BJ (cell line): Measurements from ENCODE around the gene SCPEP1. TPM values are rescaled to one million over a fixed set of nuclear protein-coding genes. Genes with fewer than 3 reads are reported as not detected.
A peak's percentile ranks its signal among the peaks of the same experiment; 100 is the strongest.
"Not testable (repeated sequence)": the region's sequence is repeated elsewhere in the genome, so short reads cannot be mapped to it uniquely, and the experiment has no call there.

Source experiments
- CTCF ChIA-PET: fragments of 350-600 bp; formaldehyde crosslinking; extraction: SDS; loops from one replicate; lab custom pipeline; 2021; ENCODE audit warnings: antibody characterized with exemption, inconsistent platforms; lab: Yijun Ruan, JAX
- POLR2A ChIA-PET: fragments of 300-600 bp; sonication (Branson Sonifier 250); formaldehyde crosslinking; extraction: SDS; loops from one replicate; lab custom pipeline; 2021; ENCODE audit warnings: antibody characterized with exemption; lab: Charles Lee
- DNase-seq: peaks from one replicate; pipeline ENCODE4 v3.0.0-alpha.2; 2011; ENCODE audit warnings: low read depth
- H3K27me3 ChIP-seq: 2 replicates; pipeline ENCODE4 v1.6.0; 2011; ENCODE audit warnings: low read length; ENCODE audit not compliant: control insufficient read depth, insufficient read depth
- H3K36me3 ChIP-seq: 2 replicates; pipeline ENCODE4 v1.5.1; 2011; ENCODE audit warnings: low read length; ENCODE audit not compliant: control insufficient read depth, insufficient read depth
- H3K4me3 ChIP-seq: 2 replicates; pipeline ENCODE4 v1.5.1; 2011; ENCODE audit warnings: low read depth, mild to moderate bottlenecking, control low read depth, low read length
- polyA plus RNA-seq: library from polyadenylated mRNA; depleted of rRNA; stranded (reverse); fragments of >200 nt; gene quantifications from 2 replicates; pipeline ENCODE4 v1.2.3, GENCODE V29; 2011
- TF ChIP-seq, protein P1 (sequence below): IDR thresholded peaks from 2 replicates; pipeline ENCODE4 v1.5.1; 2011; ENCODE audit warnings: low read depth, mild to moderate bottlenecking, control low read depth, inconsistent platforms, low read length, moderate library complexity; ENCODE audit not compliant: insufficient read depth

The SCPEP1 gene
- polyA plus RNA-seq, 1 experiment: 31.1 TPM

DNA sequence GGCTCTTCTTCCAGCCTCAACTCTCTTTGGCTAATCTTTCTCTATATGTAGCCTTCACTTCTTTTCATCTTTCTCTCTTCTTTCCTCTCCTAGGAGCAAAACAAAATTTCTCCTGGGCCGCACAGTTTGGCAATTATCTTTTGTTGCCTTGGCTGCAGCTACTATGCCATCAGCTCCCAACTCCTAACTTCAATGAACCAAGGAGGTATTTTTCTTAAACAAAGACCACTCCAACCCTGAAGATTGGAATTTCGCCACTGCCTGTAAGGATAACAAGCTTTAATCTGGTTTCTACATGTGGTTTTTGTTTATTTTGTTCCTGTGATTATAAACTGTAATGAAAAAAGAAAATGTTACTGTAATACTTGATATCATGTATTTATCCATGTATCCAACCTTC, 2.3 kb upstream of the SCPEP1 start:
- Histone ChIP-seq H3K27me3 (no peaks in the 10 kb centered on the region; the same call in 1 of the 2 replicates), H3K4me3 (no peak overlapping the region), H3K36me3 (no peaks in the 10 kb centered on the region)
- TF ChIP-seq, protein P1, sequence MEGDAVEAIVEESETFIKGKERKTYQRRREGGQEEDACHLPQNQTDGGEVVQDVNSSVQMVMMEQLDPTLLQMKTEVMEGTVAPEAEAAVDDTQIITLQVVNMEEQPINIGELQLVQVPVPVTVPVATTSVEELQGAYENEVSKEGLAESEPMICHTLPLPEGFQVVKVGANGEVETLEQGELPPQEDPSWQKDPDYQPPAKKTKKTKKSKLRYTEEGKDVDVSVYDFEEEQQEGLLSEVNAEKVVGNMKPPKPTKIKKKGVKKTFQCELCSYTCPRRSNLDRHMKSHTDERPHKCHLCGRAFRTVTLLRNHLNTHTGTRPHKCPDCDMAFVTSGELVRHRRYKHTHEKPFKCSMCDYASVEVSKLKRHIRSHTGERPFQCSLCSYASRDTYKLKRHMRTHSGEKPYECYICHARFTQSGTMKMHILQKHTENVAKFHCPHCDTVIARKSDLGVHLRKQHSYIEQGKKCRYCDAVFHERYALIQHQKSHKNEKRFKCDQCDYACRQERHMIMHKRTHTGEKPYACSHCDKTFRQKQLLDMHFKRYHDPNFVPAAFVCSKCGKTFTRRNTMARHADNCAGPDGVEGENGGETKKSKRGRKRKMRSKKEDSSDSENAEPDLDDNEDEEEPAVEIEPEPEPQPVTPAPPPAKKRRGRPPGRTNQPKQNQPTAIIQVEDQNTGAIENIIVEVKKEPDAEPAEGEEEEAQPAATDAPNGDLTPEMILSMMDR: no peak
- DNase-seq: no peak
- CTCF ChIA-PET: interaction anchor here (0.7 to 1.6 kb wide), 3 partner anchors 11 to 30 kb away, joined by 3 to 5 read pairs (median 3); no protein-coding TSS in a partner anchor
- POLR2A ChIA-PET: no interaction called here

DNA sequence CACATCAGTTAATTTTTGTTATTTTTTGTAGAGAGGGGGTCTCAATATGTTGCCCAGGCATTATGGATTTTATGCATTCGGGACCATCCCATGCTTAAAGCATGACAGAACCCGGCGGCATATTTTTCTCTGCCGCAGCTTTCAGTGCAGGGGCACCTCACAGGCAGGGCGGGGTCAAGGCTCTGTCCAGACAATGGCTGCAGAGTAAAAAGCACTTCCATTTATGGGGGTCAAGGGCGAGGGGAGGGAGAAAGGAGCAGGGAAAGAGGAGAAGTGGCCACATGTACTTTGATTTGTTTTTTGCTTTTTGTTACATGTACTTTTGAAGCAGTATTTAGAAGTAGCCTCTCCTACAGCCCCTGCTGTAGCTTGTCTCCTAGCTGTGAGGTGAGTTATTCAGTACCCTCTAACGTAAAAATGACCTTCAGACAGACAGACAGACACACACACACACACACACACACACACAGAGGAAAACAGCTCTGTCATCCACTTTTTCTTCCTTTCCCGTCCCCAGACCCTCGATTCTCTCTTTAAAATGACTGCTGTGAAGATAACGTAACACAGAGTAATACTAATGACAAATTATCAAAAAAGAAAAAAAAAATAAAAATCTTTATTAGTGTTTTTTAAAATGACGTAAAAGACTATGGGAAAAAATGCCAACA, 856 bp upstream of the SCPEP1 start:
- ChIA-PET CTCF (interaction anchor here (0.7 to 1.3 kb wide), 4 partner anchors 13 to 144 kb away, joined by 3 to 4 read pairs (median 3); partner anchors contain the start of gene COIL), POLR2A (no interaction called here)
- TF ChIP-seq, protein P1: no peak
- Histone ChIP-seq H3K4me3 (no peak overlapping the region), H3K27me3 (no peaks in the 10 kb centered on the region; the same call in 1 of the 2 replicates), H3K36me3 (no peaks in the 10 kb centered on the region)
- DNase-seq: no peak

DNA sequence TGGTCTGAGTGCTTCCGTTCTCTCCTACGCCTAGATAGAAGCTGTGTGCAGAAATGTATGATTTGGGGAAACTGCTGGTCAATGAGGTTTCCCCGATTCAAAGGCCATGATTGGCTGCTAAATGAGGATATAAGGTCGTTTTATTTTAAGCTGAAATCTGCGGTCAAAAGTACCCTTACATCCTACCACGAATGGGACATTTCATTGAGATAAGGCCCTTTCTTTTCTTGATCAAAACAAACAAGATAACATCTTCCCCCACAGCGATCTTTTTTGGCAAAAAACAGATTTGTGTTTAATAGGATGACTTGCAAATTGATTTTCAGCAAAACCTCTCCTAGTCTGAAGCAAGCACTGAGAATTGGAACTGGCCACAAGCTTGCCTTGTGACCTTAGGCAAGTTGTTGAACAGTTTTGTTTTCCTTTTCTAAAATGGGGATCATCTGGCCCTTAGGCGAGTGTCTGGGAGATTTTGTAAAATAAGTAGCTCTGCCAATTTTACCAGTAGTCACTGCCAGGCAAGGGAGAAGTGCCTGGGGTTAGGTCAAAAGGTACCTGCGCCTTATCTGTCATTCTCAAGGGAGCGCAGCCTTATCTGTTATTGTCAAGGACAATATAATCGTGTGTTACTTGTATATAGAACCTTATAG, 635 bp downstream of the SCPEP1 start:
- CTCF ChIA-PET: interaction anchor here (0.7 to 1.6 kb wide), 2 partner anchors 16 to 120 kb away, joined by 4 read pairs; no protein-coding TSS in a partner anchor

DNA sequence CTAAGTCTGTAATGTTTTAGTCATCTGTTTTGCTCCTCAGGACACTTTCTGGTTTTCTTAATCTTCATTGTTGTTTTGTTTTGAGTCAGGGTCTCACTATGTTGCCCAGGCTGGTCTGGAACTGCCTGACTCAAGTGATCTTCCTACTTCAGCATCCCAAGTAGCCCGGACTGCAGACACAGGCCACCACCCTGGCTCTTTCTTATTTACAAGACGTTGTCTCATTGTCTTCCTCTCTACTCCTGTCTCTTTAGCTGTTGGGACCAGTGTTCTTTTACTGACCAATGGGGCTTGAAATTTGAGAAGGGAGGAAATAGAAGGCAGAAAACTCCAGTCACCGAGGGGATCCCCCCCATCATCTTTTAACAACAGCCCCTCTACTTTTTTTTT, 1.2 kb downstream of the SCPEP1 start:
- no peak overlapping the region for H3K4me3 ChIP-seq
- no peaks in the 10 kb centered on the region for H3K27me3 ChIP-seq
- no peak for DNase-seq
- H3K36me3 ChIP-seq: no peaks in the 10 kb centered on the region
- TF ChIP-seq, protein P1: no peak
- CTCF ChIA-PET: interaction anchor here (0.7 to 1.6 kb wide), 2 partner anchors 15 to 119 kb away, joined by 4 read pairs; no protein-coding TSS in a partner anchor
- POLR2A ChIA-PET: no interaction called here

More for the DNA sequence above, 635 bp downstream of the SCPEP1 start:
- no peaks in the 10 kb centered on the region; the same call in 1 of the 2 replicates for H3K27me3 ChIP-seq
- TF ChIP-seq, protein P1: no peak
- no peak for DNase-seq
- POLR2A ChIA-PET: no interaction called here
- peak overlapping the region; percentile 55 for H3K4me3 ChIP-seq
- no peaks in the 10 kb centered on the region for H3K36me3 ChIP-seq

DNA sequence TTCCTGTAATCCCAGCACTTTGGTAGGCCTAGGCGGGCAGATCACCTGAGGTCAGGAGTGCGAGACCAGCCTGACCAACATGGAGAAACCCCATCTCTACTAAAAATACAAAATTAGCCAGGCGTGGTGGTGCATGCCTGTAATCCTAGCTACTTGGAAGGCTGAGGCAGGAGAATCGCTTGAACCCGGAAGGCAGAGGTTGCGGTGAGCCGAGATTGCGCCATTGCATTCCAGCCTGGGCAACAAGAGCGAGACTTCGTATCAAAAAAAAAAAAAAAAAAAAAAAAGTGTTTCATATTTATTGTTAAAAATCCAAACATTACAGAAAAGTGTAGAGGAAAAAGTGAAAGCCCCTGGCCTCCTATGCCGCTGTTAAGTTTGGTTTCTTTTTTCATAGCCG, 2.6 kb downstream of the SCPEP1 start:
- H3K36me3 ChIP-seq, CTCF ChIA-PET, H3K4me3 ChIP-seq, DNase-seq, H3K27me3 ChIP-seq, POLR2A ChIA-PET: not testable (repeated sequence)
